Omental fat pad (tissue), 4 donors: Measurements from ENCODE around the gene PARP3. TPM values are rescaled to one million over a fixed set of nuclear protein-coding genes. Genes with fewer than 3 reads are reported as not detected.
A peak's percentile ranks its signal among the peaks of the same experiment; 100 is the strongest.

Source experiments
- ATAC-seq: fragments of 150-250 bp; one replicate; pipeline ENCODE4 v1.9.1; 2016; ENCODE audit warnings: mild to moderate bottlenecking, moderate library complexity; ENCODE audit not compliant: low FRiP score
- DNase-seq: peaks from one replicate; pipeline ENCODE4 v3.0.0-alpha.2; 2019; ENCODE audit warnings: low spot score
- CTCF ChIP-seq, 3 donors: fragments of 450-650 bp; IDR thresholded peaks; one replicate each; pipeline ENCODE4 v1.5.1; 2016 to 2017; ENCODE audit warnings: antibody characterized with exemption in 3 of 3, mild to moderate bottlenecking in 3 of 3, moderate library complexity in 2 of 3
- total RNA-seq, 4 donors: library from RNA; depleted of rRNA; stranded (reverse); fragments of >200 nt; gene quantifications; one replicate each; pipeline ENCODE4 v1.1.0, GENCODE V29; 2016

The PARP3 gene
- total RNA-seq, 4 donors from 2014 or later: 19.2 to 23.9 (median 22.8) TPM

GRCh38 chr3:51940648-51941462 is 1.3 kb upstream of the PARP3 start:
- TF ChIP-seq CTCF (IDR thresholded peaks at IDR 0.05): no peak
- ATAC-seq (no peak), DNase-seq (peak; percentile 20)

GRCh38 chr3:51941463-51941797 is 733 bp upstream of the PARP3 start:
- DNase-seq (no peak), ATAC-seq (no peak)
- TF ChIP-seq CTCF (IDR thresholded peaks at IDR 0.05): no peak

DNA sequence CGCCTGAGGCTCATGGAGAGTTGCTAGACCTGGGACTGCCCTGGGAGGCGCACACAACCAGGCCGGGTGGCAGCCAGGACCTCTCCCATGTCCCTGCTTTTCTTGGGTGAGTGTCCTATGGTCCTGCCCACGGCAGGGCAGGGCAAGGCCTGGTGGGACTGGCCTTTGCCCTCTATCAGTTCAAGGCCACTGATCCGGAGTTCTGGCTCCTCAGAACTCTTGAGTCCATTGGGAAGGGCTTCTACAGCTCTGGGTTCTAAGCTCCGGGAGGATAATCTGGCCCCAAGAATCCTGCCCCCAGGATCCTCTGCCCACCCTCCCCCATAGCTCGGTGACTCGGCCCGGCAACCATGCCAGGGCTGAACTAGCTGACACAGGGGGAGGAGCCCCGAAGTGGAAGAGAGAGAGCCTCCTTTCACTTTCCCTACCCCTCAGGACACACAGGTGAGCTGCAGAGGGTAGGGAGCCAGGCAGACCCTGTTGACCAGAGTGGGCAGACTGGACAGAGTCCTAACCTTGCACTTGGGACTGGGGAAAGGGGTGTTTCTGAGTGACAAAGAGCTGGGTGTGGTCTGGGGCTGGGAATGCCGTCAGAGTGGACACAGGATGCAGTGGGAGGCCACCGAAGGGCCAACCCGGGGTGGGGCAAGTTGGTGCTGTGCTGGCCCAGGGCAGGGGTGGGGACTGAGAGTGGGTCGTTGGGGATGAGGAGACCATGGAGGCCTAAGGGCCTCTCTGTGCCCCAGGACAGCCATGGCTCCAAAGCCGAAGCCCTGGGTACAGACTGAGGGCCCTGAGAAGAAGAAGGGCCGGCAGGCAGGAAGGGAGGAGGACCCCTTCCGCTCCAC is 664 bp downstream of the PARP3 start:
- peak; percentile 63 for ATAC-seq
- no peak for TF ChIP-seq CTCF (IDR thresholded peaks at IDR 0.05)
- peak; percentile 25 for DNase-seq

DNA sequence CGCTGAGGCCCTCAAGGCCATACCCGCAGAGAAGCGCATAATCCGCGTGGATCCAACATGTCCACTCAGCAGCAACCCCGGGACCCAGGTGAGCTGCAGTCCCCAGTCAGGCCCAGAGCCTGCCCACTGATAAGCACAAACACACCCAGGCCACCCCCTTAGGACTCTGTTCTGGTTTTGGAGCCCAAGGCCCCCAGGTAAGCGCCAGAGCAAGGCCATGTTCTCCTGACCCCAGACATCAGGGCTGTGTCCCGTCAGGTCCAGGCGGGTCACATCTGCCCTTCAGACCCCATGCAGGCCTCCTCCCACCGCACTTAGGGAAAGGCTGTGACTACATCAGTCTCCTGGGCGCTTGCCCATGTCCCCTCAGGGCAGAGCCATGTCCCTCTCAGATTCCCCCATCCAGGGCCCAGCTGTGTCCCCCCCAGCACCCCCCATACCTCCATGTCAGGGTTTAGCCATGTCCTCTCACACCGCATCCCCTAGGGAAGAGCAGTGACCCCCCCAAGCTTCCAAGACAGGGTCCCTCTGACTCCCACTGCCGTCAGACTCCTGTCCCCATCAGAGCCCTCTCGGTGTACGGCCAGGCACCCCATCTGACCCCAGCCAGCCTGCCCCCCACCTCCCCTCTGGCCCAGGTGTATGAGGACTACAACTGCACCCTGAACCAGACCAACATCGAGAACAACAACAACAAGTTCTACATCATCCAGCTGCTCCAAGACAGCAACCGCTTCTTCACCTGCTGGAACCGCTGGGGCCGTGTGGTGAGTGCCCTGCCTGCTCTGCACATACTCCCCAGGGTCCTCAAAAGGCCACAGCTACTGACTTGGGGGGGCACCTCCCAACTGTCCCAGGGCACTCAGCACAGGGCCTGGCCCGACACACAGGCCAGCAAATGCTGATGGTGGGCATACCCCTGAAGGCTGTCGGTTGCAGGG is 1.6 kb downstream of the PARP3 start:
- TF ChIP-seq CTCF (IDR thresholded peaks at IDR 0.05): no peak
- no peak for ATAC-seq
- DNase-seq: no peak

DNA sequence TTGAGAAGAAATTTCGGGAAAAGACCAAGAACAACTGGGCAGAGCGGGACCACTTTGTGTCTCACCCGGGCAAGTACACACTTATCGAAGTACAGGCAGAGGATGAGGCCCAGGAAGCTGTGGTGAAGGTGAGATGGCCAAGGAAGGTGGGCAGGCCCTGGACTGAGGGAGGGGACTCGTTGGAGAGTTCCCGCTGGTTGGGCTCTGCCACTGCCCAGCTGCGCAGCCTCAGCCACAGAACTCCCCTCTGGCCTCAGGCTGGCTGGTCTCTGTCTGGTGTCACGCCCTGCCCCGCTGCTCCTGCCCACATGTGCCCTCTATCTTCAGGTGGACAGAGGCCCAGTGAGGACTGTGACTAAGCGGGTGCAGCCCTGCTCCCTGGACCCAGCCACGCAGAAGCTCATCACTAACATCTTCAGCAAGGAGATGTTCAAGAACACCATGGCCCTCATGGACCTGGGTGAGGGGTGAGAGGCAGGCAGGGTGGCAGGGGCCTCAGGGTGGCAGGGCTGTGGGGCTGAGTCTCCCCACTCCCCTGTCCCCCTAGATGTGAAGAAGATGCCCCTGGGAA is 2.4 kb downstream of the PARP3 start:
- DNase-seq (no peak), ATAC-seq (no peak)
- TF ChIP-seq CTCF (IDR thresholded peaks at IDR 0.05): no peak

- DNase-seq: no peak
- no peak for ATAC-seq
- TF ChIP-seq CTCF (IDR thresholded peaks at IDR 0.05): no peak
These were observed 3.1 kb downstream of the PARP3 start for GRCh38 chr3:51945031-51945840.
